HEK293 (cell line): ENCODE results near the gene IFNA5.

ENCODE experiments used
- CTCF ChIA-PET: fragments of 350-600 bp; formaldehyde crosslinking; extraction: SDS; loops from one replicate; lab custom pipeline; 2021; ENCODE audit warnings: antibody characterized with exemption; lab: Yijun Ruan, JAX
- POLR2A ChIA-PET: fragments of 300-600 bp; formaldehyde crosslinking; extraction: SDS; loops from one replicate; lab custom pipeline; 2020; ENCODE audit warnings: antibody characterized with exemption, inconsistent platforms; lab: Yijun Ruan, JAX
- H3K27ac ChIP-seq: fragments of 200-500 bp; sonication (Bioruptor generic); 2 replicates; pipeline ENCODE4 v1.5.1; 2014; ENCODE audit warnings: low read depth, low read length, control low read depth, inconsistent platforms; ENCODE audit errors: extremely low read depth
- H3K36me3 ChIP-seq, 2 experiments: fragments of 200-500 bp in 1 of 2; sonication (Bioruptor generic) in 1 of 2; 1 replicate in 1 of 2; 2 replicates in 1 of 2; pipeline ENCODE4 v1.5.1; 2014 to 2017; ENCODE audit warnings: inconsistent platforms in 2 of 2, low read length in 2 of 2; ENCODE audit not compliant: control insufficient read depth in 2 of 2, insufficient read depth in 1 of 2
- H3K4me1 ChIP-seq: fragments of 200-500 bp; sonication (Bioruptor generic); 2 replicates; pipeline ENCODE4 v1.5.1; 2014; ENCODE audit warnings: mild to moderate bottlenecking, low read length, inconsistent platforms; ENCODE audit not compliant: control insufficient read depth, insufficient read depth
- H3K4me3 ChIP-seq: 2 replicates; pipeline ENCODE4 v1.5.1; 2011; ENCODE audit warnings: low read depth, mild to moderate bottlenecking, control low read depth, low read length, moderate library complexity
- H3K9me3 ChIP-seq: fragments of 200-500 bp; sonication (Bioruptor generic); 2 replicates; pipeline ENCODE4 v1.5.1; 2014; ENCODE audit warnings: low read depth, low read length, inconsistent platforms; ENCODE audit not compliant: control insufficient read depth, insufficient read depth
- CTCF ChIP-seq: fragments of 450-650 bp; formaldehyde crosslinking; IDR thresholded peaks from 2 replicates; pipeline ENCODE4 v1.5.1; 2016; ENCODE audit warnings: missing biosample characterization, missing genetic modification characterization
- PBX3 ChIP-seq: sonication (generic); formaldehyde crosslinking; IDR thresholded peaks from 2 replicates; pipeline ENCODE4 v1.8.1; 2022; ENCODE audit warnings: mild to moderate bottlenecking, moderate library complexity, missing genetic modification reagents
- PRDM4 ChIP-seq: fragments of 450-650 bp; formaldehyde crosslinking; IDR thresholded peaks from 2 replicates; pipeline ENCODE4 v1.5.1; 2017; ENCODE audit warnings: missing biosample characterization, missing genetic modification characterization
- RBAK ChIP-seq: fragments of 450-650 bp; formaldehyde crosslinking; IDR thresholded peaks from 2 replicates; pipeline ENCODE4 v1.5.1; 2016; ENCODE audit warnings: missing biosample characterization, missing genetic modification characterization
- SETDB1 ChIP-seq: IDR thresholded peaks from one replicate; pipeline ENCODE4 v1.6.1; 2017; ENCODE audit warnings: mild to moderate bottlenecking, low read length, moderate library complexity, mixed read lengths; ENCODE audit not compliant: insufficient read length
- TSHZ1 ChIP-seq: fragments of 450-650 bp; formaldehyde crosslinking; IDR thresholded peaks from 2 replicates; pipeline ENCODE4 v1.5.1; 2016; ENCODE audit warnings: missing biosample characterization, missing genetic modification characterization, borderline replicate concordance
- WT1 ChIP-seq: fragments of 450-650 bp; formaldehyde crosslinking; IDR thresholded peaks from 2 replicates; pipeline ENCODE4 v1.5.1; 2016; ENCODE audit warnings: missing biosample characterization, missing genetic modification characterization
- ZIC2 ChIP-seq: fragments of 450-650 bp; formaldehyde crosslinking; IDR thresholded peaks from 2 replicates; pipeline ENCODE4 v1.5.1; 2016; ENCODE audit warnings: missing biosample characterization, missing genetic modification characterization
- ZNF354C ChIP-seq: fragments of 450-650 bp; formaldehyde crosslinking; IDR thresholded peaks from 2 replicates; pipeline ENCODE4 v1.5.1; 2016; ENCODE audit warnings: missing biosample characterization, missing genetic modification characterization, low read depth, borderline replicate concordance
- ZNF416 ChIP-seq: fragments of 450-650 bp; formaldehyde crosslinking; IDR thresholded peaks from 2 replicates; pipeline ENCODE4 v1.5.1; 2016; ENCODE audit warnings: missing biosample characterization, missing genetic modification characterization
- ZNF518A ChIP-seq: fragments of 450-650 bp; formaldehyde crosslinking; conservative IDR thresholded peaks from 2 replicates; pipeline ENCODE4 v1.5.1; 2016; ENCODE audit warnings: low read depth, missing biosample characterization, missing genetic modification characterization
- ZNF623 ChIP-seq: fragments of 450-650 bp; formaldehyde crosslinking; IDR thresholded peaks from 2 replicates; pipeline ENCODE4 v1.5.1; 2016; ENCODE audit warnings: missing biosample characterization, missing genetic modification characterization
- ZNF664 ChIP-seq: fragments of 450-650 bp; formaldehyde crosslinking; IDR thresholded peaks from 2 replicates; pipeline ENCODE4 v1.5.1; 2016; ENCODE audit warnings: missing biosample characterization, missing genetic modification characterization
- ZNF704 ChIP-seq: fragments of 450-650 bp; formaldehyde crosslinking; IDR thresholded peaks from 2 replicates; pipeline ENCODE4 v1.5.1; 2016; ENCODE audit warnings: missing biosample characterization, missing genetic modification characterization

IFNA5 gene

GRCh38 chr9:21340735-21341134 is 35.6 kb upstream of the IFNA5 start:
- Histone ChIP-seq H3K4me1 (0 out of 2 replicates have a peak, but pooled peaks cover under 1% of the 10 kb centered on the region), H3K27ac (no peak overlapping the region)
- TF ChIP-seq PRDM4 (tag by site-specific recombination) (no peak), ZNF664 (tag by site-specific recombination) (no peak), ZNF354C (tag by site-specific recombination) (no peak), CTCF (tag by site-specific recombination) (no peak), ZNF623 (tag by site-specific recombination) (no peak), TSHZ1 (tag by site-specific recombination) (no peak), ZNF518A (tag by site-specific recombination) (no peak), WT1 (no peak), ZNF704 (tag by site-specific recombination) (no peak), ZNF416 (tag by site-specific recombination) (no peak), SETDB1 (no peak), PBX3 (CRISPR knock-in tag) (no peak), ZIC2 (tag by site-specific recombination) (no peak), RBAK (no peak)
- TF ChIP-seq, all 188 proteins: peak for 0
- no peak overlapping the region for H3K4me3 ChIP-seq
- H3K36me3 ChIP-seq, result no peaks in the 10 kb centered on the region
- ChIA-PET CTCF (interaction anchor here (0.6 to 1.8 kb wide), 4 partner anchors 9 to 55 kb away, joined by 3 to 4 read pairs (median 4); no protein-coding TSS in a partner anchor), POLR2A (no interaction called here)
- H3K9me3 ChIP-seq, result no peaks in the 10 kb centered on the region
